Measurements from ENCODE around the gene ADGRG1. TPM values are rescaled to one million over a fixed set of nuclear protein-coding genes. Genes with fewer than 3 reads are reported as not detected.

Gene ADGRG1
- total RNA-seq, 1 donor from 2014 or later: 67.1 TPM

GRCh38 chr16:57701759-57702371 lies 73.4 kb downstream of the ADGRG1 start:
- no peaks in the 10 kb centered on the region for H3K9me3 Mint-ChIP-seq
- H3K4me3 Mint-ChIP-seq: no peak overlapping the region
- no peak for DNase-seq (ENCODE audit: low spot score in 2 of 2, unreplicated experiment in 2 of 2)
- no peaks in the 10 kb centered on the region for H3K36me3 Mint-ChIP-seq
- no peaks in the 10 kb centered on the region for H3K27me3 Mint-ChIP-seq (ENCODE audit: low read depth)
- TF ChIP-seq CTCF (IDR thresholded peaks at IDR 0.05; ENCODE audit: unreplicated experiment): no peak
- H3K4me1 Mint-ChIP-seq: peaks cover 16% of the 10 kb centered on the region
- H3K27ac Mint-ChIP-seq: peak overlapping the region; percentile 22

GRCh38 chr16:57703416-57704010 lies 75.1 kb downstream of the ADGRG1 start:
- Mint-ChIP-seq H3K36me3 (no peaks in the 10 kb centered on the region), H3K27me3 (ENCODE audit: low read depth) (no peaks in the 10 kb centered on the region), H3K9me3 (no peaks in the 10 kb centered on the region), H3K4me3 (no peak overlapping the region), H3K27ac (no peak overlapping the region), H3K4me1 (peaks cover 16% of the 10 kb centered on the region)
- TF ChIP-seq CTCF (IDR thresholded peaks at IDR 0.05; ENCODE audit: unreplicated experiment): no peak
- DNase-seq (ENCODE audit: low spot score in 2 of 2, unreplicated experiment in 2 of 2): no peak

- H3K9me3 Mint-ChIP-seq: no peaks in the 10 kb centered on the region
- no peak overlapping the region for H3K27ac Mint-ChIP-seq
- H3K27me3 Mint-ChIP-seq (ENCODE audit: low read depth): no peaks in the 10 kb centered on the region
- no peaks in the 10 kb centered on the region for H3K36me3 Mint-ChIP-seq
- H3K4me3 Mint-ChIP-seq: no peak overlapping the region
- no peak for DNase-seq (ENCODE audit: low spot score in 2 of 2, unreplicated experiment in 2 of 2)
- H3K4me1 Mint-ChIP-seq: peaks cover 16% of the 10 kb centered on the region
- TF ChIP-seq CTCF (IDR thresholded peaks at IDR 0.05; ENCODE audit: unreplicated experiment): no peak
Observed at GRCh38 chr16:57704011-57704904, 75.8 kb downstream of the ADGRG1 start.

GRCh38 chr16:57704905-57705852 lies 76.7 kb downstream of the ADGRG1 start:
- Mint-ChIP-seq H3K36me3 (no peaks in the 10 kb centered on the region), H3K4me1 (peaks cover 16% of the 10 kb centered on the region), H3K27ac (no peak overlapping the region), H3K4me3 (no peak overlapping the region), H3K27me3 (ENCODE audit: low read depth) (peaks cover under 1% of the 10 kb centered on the region), H3K9me3 (no peaks in the 10 kb centered on the region)
- no peak for DNase-seq (ENCODE audit: low spot score in 2 of 2, unreplicated experiment in 2 of 2)
- TF ChIP-seq CTCF (IDR thresholded peaks at IDR 0.05; ENCODE audit: unreplicated experiment): no peak

GRCh38 chr16:57706717-57707116 lies 78.3 kb downstream of the ADGRG1 start:
- peaks cover 3% of the 10 kb centered on the region for H3K27me3 Mint-ChIP-seq (ENCODE audit: low read depth)
- H3K9me3 Mint-ChIP-seq: no peaks in the 10 kb centered on the region
- H3K27ac Mint-ChIP-seq: no peak overlapping the region
- no peak overlapping the region for H3K4me3 Mint-ChIP-seq
- TF ChIP-seq CTCF (IDR thresholded peaks at IDR 0.05; ENCODE audit: unreplicated experiment): no peak
- no peaks in the 10 kb centered on the region for H3K36me3 Mint-ChIP-seq
- peaks cover 5% of the 10 kb centered on the region for H3K4me1 Mint-ChIP-seq
- no peak for DNase-seq (ENCODE audit: low spot score in 2 of 2, unreplicated experiment in 2 of 2)
